HL-60 (cell line): ENCODE results near the gene PDS5B.

Source experiments
- CTCF ChIP-seq: IDR thresholded peaks from one replicate; pipeline ENCODE4 v1.5.1; 2011; ENCODE audit warnings: low read length, control low read depth, inconsistent platforms; ENCODE audit not compliant: insufficient read depth
- GABPA ChIP-seq: IDR thresholded peaks from 2 replicates; pipeline ENCODE4 v1.6.1; 2012; ENCODE audit warnings: low read depth
- POLR2AphosphoS5 ChIP-seq: IDR thresholded peaks from 2 replicates; pipeline ENCODE4 v1.6.1; 2012; ENCODE audit warnings: low read depth
- SPI1 ChIP-seq: IDR thresholded peaks from 2 replicates; pipeline ENCODE4 v1.6.1; 2012; ENCODE audit warnings: low read depth, mild to moderate bottlenecking, borderline replicate concordance
- TF ChIP-seq, protein P1 (sequence below): IDR thresholded peaks from 2 replicates; pipeline ENCODE4 v1.6.1; 2012; ENCODE audit warnings: low read depth; ENCODE audit not compliant: insufficient replicate concordance

DNA sequence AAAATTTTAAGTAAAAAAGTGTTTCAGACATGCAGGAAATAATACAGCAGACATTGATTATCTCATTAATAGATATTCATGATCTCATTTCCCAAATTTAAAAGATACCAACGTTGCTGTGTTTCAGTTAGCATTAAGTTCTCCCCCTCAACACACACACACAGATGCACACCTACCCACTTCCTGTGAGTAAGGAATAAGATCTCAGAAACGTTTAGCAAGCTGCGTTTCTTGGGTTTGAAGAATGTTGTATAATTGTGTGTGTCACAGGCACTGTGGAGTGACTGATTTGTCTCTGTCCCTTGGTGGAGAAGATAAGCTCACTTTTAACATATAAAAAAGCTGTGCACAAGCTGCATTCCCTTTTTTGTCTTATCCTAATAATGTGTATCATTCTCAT, 196.8 kb downstream of the PDS5B start:
- no peak for TF ChIP-seq CTCF
- TF ChIP-seq POLR2AphosphoS5 = no peak
- TF ChIP-seq GABPA = no peak
- no peak for TF ChIP-seq SPI1
- TF ChIP-seq, protein P1, sequence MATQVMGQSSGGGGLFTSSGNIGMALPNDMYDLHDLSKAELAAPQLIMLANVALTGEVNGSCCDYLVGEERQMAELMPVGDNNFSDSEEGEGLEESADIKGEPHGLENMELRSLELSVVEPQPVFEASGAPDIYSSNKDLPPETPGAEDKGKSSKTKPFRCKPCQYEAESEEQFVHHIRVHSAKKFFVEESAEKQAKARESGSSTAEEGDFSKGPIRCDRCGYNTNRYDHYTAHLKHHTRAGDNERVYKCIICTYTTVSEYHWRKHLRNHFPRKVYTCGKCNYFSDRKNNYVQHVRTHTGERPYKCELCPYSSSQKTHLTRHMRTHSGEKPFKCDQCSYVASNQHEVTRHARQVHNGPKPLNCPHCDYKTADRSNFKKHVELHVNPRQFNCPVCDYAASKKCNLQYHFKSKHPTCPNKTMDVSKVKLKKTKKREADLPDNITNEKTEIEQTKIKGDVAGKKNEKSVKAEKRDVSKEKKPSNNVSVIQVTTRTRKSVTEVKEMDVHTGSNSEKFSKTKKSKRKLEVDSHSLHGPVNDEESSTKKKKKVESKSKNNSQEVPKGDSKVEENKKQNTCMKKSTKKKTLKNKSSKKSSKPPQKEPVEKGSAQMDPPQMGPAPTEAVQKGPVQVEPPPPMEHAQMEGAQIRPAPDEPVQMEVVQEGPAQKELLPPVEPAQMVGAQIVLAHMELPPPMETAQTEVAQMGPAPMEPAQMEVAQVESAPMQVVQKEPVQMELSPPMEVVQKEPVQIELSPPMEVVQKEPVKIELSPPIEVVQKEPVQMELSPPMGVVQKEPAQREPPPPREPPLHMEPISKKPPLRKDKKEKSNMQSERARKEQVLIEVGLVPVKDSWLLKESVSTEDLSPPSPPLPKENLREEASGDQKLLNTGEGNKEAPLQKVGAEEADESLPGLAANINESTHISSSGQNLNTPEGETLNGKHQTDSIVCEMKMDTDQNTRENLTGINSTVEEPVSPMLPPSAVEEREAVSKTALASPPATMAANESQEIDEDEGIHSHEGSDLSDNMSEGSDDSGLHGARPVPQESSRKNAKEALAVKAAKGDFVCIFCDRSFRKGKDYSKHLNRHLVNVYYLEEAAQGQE = no peak
